ENCODE results near the gene IER2.
A peak's percentile ranks its signal among the peaks of the same experiment; 100 is the strongest.
"Not testable (repeated sequence)": the region's sequence is repeated elsewhere in the genome, so short reads cannot be mapped to it uniquely, and the experiment has no call there.

The IER2 gene

GRCh38 chr19:13138171-13138915 lies 11.9 kb upstream of the IER2 start:
- DNase-seq (ENCODE audit: low read depth), result no peak

DNA sequence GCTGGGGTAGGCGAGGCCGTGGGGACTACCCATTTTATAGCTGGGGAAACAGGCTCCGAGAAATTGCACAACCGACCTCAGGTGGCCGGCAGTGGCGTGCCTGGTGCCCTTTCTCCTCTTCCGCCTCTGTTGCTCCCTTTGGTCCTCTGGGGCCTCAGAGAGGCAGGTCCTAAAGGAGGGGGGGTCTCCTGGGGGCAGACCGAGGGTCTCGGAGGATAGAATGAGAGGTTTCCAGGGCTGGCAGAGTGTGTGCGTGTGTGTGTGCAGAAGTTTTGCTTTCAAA lies 11.4 kb upstream of the IER2 start:
- DNase-seq (ENCODE audit: low read depth), result no peak

GRCh38 chr19:13139633-13140311 lies 10.4 kb upstream of the IER2 start:
- no peak for DNase-seq (ENCODE audit: low read depth)

- DNase-seq (ENCODE audit: low read depth), result no peak
These were observed 3.2 kb upstream of the IER2 start for GRCh38 chr19:13146763-13147563.

- DNase-seq (ENCODE audit: low read depth), result not testable (repeated sequence)
These were observed 1.0 kb upstream of the IER2 start for GRCh38 chr19:13149173-13149627.

- no peak for DNase-seq (ENCODE audit: low read depth)
These were observed 504 bp upstream of the IER2 start for GRCh38 chr19:13149628-13150186.

DNA sequence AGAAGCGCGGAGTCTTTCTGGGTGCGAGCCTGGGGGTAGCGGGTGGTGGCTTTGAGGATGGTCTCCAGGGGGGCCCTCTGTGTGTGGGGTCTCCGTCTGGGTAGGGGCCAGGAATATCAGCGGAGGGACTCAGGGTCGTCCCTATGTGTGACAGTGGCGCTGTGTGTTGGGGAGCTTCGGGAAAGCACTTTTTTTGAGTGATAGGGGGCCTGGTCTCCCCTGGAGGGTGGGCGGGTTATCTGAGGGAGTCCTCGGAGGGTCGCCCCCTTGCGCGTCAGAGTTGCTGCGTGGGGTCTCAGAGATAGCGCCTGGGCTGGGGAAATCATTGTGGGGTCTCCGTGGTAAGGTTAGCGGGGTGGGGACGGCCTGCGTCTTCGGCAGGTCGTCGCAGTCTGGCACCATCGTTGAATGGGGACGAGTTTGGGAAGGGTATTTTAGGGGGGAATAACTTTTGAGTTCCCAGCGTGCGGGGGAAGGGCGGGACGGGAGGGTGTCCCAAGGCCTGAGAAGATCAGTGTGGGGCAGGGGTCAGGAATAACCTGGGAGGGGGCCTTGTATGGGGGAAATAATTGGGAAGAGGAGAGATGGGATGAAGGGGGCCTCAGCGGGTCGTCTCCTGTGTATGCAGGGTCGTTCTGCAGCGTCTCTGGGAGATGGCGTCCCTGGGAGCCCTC lies 857 bp downstream of the IER2 start:
- DNase-seq (ENCODE audit: low read depth), result no peak

DNA sequence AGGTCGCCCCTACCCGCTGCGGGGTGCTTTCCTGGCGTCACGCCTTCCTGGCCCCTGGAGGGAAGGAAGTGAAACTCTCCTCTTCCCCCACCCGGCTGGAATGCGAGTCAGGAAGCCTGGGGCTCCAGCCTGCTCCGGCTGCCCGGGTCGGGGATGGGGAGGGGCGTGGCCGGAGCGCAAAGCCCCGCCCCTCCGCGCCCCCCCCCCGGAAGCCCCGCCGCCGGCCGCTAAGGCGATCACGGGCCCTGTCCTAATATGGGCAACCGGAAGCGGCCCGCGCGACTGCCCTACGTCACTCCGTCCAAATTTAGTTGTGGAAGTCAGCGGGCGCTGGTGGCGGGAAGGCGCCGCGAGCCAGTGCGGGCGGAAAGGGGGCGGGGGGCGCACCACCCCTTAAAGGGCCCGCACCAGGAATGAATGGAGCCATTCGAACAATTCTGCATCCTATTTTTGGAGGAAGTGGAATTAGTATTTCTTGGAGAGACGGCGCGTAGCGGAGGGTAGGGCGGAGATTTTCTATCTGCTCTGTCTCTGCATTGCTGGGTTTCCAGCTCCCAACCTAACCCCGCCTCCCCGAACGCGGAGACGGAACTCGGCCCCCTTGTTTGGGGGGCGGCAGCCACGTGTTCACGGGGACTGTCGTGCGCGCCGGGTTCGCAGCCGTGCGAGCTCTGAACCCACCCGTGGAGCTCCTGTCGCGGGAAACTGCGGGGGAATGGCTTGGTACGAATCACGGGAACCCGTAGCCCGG lies 1.6 kb downstream of the IER2 start:
- DNase-seq (ENCODE audit: low read depth), result peak; percentile 90

GRCh38 chr19:13152356-13152973 lies 2.3 kb downstream of the IER2 start:
- no peak for DNase-seq (ENCODE audit: low read depth)

GRCh38 chr19:13152974-13153568 lies 2.9 kb downstream of the IER2 start:
- peak; percentile 95 for DNase-seq (ENCODE audit: low read depth)

- no peak for DNase-seq (ENCODE audit: low read depth)
These were observed 3.5 kb downstream of the IER2 start for GRCh38 chr19:13153569-13154240.

DNA sequence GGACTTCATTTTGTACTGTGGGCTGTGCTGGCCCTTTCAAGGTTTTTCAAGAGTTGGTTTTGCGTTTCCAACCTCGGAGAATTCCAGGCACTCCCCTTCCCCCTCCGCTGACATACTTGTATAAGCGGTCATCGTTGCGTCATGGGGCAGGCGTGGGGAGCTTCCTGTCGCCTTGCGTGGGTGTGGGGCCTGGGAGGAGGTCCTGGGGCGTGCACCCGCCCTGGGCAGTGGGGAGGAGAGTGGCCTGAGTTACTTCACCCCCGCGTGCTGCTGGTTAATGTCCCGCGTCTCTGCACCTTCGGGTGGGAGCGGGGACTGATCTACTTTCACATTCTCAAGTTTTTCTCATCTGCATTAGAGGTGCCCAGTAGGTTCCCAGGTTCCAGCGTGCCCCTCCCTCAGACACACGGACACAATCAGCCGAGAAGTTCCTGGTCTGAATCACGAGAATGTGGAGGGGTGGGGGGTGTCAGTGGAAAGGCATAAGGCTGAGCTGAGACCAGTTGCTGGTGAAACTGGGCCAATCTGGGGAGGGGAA lies 4.1 kb downstream of the IER2 start:
- DNase-seq (ENCODE audit: low read depth), result no peak

DNA sequence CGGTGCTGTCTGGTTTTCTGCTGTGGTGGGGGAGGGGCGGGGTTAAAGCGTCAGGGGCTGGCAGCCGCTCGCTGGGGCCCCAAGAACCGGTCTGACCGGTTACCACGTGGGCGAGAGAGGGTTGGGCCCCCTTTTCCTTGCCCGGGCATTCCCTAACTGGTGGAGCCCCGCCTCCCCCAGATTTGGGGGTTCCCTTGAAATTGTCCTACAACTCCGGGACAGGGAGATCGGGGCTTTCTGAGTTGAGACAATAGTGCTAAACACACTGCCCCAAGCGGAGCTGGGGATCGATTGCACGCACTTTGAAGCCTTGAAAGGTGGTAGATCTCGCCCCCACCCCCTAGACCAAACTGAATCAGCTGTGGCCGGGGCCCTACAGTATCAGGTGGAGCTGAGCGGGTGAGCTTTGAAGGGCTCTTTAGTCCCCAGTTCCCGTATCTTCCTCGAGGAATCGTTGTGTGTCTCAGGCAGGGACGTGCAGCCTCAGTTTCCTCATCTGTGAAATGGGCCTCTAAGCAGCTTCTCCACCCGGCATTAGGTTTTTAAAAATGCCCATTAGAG lies 4.8 kb downstream of the IER2 start:
- no peak for DNase-seq (ENCODE audit: low read depth)

- no peak for DNase-seq (ENCODE audit: low read depth)
These were observed 5.5 kb downstream of the IER2 start for GRCh38 chr19:13155472-13156359.

GRCh38 chr19:13159713-13160112 lies 9.5 kb downstream of the IER2 start:
- no peak for DNase-seq (ENCODE audit: low read depth)

GRCh38 chr19:13160557-13160956 lies 10.3 kb downstream of the IER2 start:
- no peak for DNase-seq (ENCODE audit: low read depth)

DNA sequence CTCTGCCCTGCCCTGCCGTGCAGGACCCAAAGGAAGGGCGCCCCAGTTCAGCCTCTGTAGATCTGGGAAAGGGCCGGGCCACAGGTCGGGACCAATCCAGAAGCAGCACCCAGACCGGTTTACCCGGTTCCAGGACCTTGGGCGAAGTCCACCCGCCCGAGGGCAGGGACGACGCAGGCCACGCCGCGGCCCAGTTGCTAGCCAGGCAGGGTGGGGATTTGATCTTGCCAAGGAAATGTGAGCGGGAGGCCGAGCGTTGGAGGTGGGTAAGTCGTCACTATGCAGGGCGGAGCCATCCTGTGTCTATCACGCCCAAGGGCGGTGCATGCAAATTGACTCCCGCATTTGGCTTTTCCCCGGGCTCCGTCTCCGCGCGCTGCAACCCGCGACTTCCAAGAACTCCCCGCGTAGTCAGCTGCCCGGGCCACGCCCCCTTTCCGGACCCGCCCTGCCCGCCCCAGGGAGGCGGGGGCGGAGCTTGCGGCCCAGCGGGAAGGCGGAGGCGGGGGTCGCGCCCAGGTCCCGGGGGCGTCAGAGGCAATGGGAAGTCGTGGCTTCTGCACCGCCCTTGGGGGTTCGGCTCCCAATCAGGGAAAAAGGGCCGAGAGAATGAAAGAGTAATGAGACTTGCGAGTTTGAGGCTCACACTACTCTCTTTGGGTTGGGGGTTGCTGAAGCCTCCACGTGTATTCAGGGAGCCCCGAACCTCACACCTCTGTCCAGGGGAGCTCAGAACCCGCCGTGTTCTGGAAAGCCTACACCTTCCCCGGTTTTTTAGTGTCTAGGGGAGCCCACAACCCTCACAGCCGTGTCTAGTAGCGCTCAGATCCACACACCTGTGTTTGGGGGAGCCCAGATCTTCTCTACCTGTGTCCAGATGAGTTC lies 12.8 kb downstream of the IER2 start:
- DNase-seq (ENCODE audit: low read depth), result peak; percentile 66

All from stimulated activated CD8-positive, alpha-beta memory T cell treated with anti-CD3 and anti-CD28 coated beads, Interleukin-15, amount 100 ng/mL, for 24 hours (primary cell).